Trophoblast cell (in vitro differentiated cells and primary cell): Measurements from ENCODE around the gene HDGFL2.

Experiments used
- DNase-seq, 2 donors: peaks; one replicate each; pipeline ENCODE4 v3.0.0-alpha.2; 2016
- H2AFZ ChIP-seq: 2 replicates; pipeline ENCODE4 v1.6.1; 2013; ENCODE audit warnings: low read length, moderate library complexity, mild to moderate bottlenecking; ENCODE audit not compliant: insufficient read depth, poor library complexity
- H2AK5ac ChIP-seq: 2 replicates; pipeline ENCODE4 v1.6.1; 2013; ENCODE audit warnings: mild to moderate bottlenecking, low read length
- H2BK120ac ChIP-seq: 2 replicates; pipeline ENCODE4 v1.6.1; 2013; ENCODE audit warnings: low read length, mild to moderate bottlenecking, moderate library complexity; ENCODE audit not compliant: insufficient read depth, poor library complexity
- H2BK12ac ChIP-seq: 2 replicates; pipeline ENCODE4 v1.6.1; 2013; ENCODE audit warnings: mild to moderate bottlenecking, low read length, moderate library complexity
- H2BK5ac ChIP-seq: 2 replicates; pipeline ENCODE4 v1.6.1; 2013; ENCODE audit warnings: low read length, low read depth, moderate library complexity, mild to moderate bottlenecking; ENCODE audit not compliant: poor library complexity
- H3K14ac ChIP-seq: 2 replicates; pipeline ENCODE4 v1.6.1; 2013; ENCODE audit warnings: mild to moderate bottlenecking, low read length
- H3K18ac ChIP-seq: 2 replicates; pipeline ENCODE4 v1.6.1; 2013; ENCODE audit warnings: mild to moderate bottlenecking, low read length
- H3K23ac ChIP-seq: 2 replicates; pipeline ENCODE4 v1.6.1; 2013; ENCODE audit warnings: low read length
- H3K27ac ChIP-seq: 2 replicates; pipeline ENCODE4 v1.5.1; 2013; ENCODE audit warnings: low read depth, mild to moderate bottlenecking, inconsistent platforms, low read length, moderate library complexity
- H3K27me3 ChIP-seq: 2 replicates; pipeline ENCODE4 v1.6.1; 2013; ENCODE audit warnings: inconsistent platforms, mild to moderate bottlenecking, low read length, moderate library complexity; ENCODE audit not compliant: insufficient read depth
- H3K36me3 ChIP-seq, 2 experiments: 1 replicate in 1 of 2; 2 replicates in 1 of 2; pipeline ENCODE4 v1.6.1; 2013; ENCODE audit warnings: low read length in 2 of 2, mild to moderate bottlenecking in 2 of 2, moderate library complexity in 1 of 2; ENCODE audit not compliant: insufficient read depth in 2 of 2, control insufficient read depth in 1 of 2
- H3K4ac ChIP-seq: 2 replicates; pipeline ENCODE4 v1.6.1; 2013; ENCODE audit warnings: low read depth, mild to moderate bottlenecking, low read length, moderate library complexity
- H3K4me1 ChIP-seq, 2 experiments: 1 replicate in 1 of 2; 2 replicates in 1 of 2; pipeline ENCODE4 v1.6.1; 2013; ENCODE audit warnings: low read length in 2 of 2, mild to moderate bottlenecking in 2 of 2, moderate library complexity in 1 of 2; ENCODE audit not compliant: insufficient read depth in 2 of 2, control insufficient read depth in 1 of 2
- H3K4me2 ChIP-seq: 2 replicates; pipeline ENCODE4 v1.6.1; 2013; ENCODE audit warnings: inconsistent platforms, mild to moderate bottlenecking, low read length, moderate library complexity
- H3K4me3 ChIP-seq: 2 replicates; pipeline ENCODE4 v1.5.1; 2013; ENCODE audit warnings: mild to moderate bottlenecking, low read depth, low read length, inconsistent platforms
- H3K79me1 ChIP-seq: one replicate; pipeline ENCODE4 v1.6.1; 2013; ENCODE audit warnings: low read length
- H3K79me2 ChIP-seq: 2 replicates; pipeline ENCODE4 v1.6.1; 2013; ENCODE audit warnings: low read length, mild to moderate bottlenecking; ENCODE audit not compliant: control insufficient read depth, insufficient read depth, poor library complexity
- H3K9ac ChIP-seq: 2 replicates; pipeline ENCODE4 v1.6.1; 2013; ENCODE audit warnings: mild to moderate bottlenecking, low read length
- H3K9me3 ChIP-seq: 2 replicates; pipeline ENCODE4 v1.6.1; 2013; ENCODE audit warnings: low read depth, mild to moderate bottlenecking, control low read depth, inconsistent platforms, low read length; ENCODE audit not compliant: insufficient read depth
- H4K12ac ChIP-seq: 2 replicates; pipeline ENCODE4 v1.6.1; 2013; ENCODE audit warnings: low read depth, mild to moderate bottlenecking, low read length, moderate library complexity
- H4K8ac ChIP-seq: 2 replicates; pipeline ENCODE4 v1.6.1; 2013; ENCODE audit warnings: low read depth, mild to moderate bottlenecking, low read length, moderate library complexity
- H4K91ac ChIP-seq: one replicate; pipeline ENCODE4 v1.6.1; 2013; ENCODE audit warnings: low read depth, mild to moderate bottlenecking, low read length, moderate library complexity
- WGBS: extraction: QIAGEN DNeasy Blood & Tissue Kit; methylation state at CpG from one replicate; pipeline ENCODE4 v1.1.7; 2013; ENCODE audit warnings: missing lambda C conversion rate; ENCODE audit not compliant: insufficient read length, insufficient coverage; ENCODE audit errors: extremely low coverage; 5-methylcytosine and 5-hydroxymethylcytosine counted together

Gene HDGFL2

GRCh38 chr19:4483385-4483784 is 11.3 kb downstream of the HDGFL2 start:
- H3K4me2 ChIP-seq, result no peak overlapping the region
- no peak overlapping the region for H3K27ac ChIP-seq
- H3K27me3 ChIP-seq, result no peaks in the 10 kb centered on the region
- no peak for DNase-seq
- WGBS, result no CpG with 5 or more reads among the region's 19 CpGs
- H3K4me1 ChIP-seq, result no peaks in the 10 kb centered on the region
- no peak overlapping the region for H3K4ac ChIP-seq
- H4K8ac ChIP-seq, result no peak overlapping the region
- H2BK12ac ChIP-seq, result no peak overlapping the region
- no peaks in the 10 kb centered on the region for H3K79me2 ChIP-seq
- peaks cover 3% of the 10 kb centered on the region for H3K9me3 ChIP-seq
- H2BK120ac ChIP-seq, result no peak overlapping the region
- H3K79me1 ChIP-seq, result no peaks in the 10 kb centered on the region
- no peak overlapping the region for H4K12ac ChIP-seq
- no peak overlapping the region for H3K18ac ChIP-seq
- H2AK5ac ChIP-seq, result no peak overlapping the region
- no peak overlapping the region for H3K23ac ChIP-seq
- H4K91ac ChIP-seq, result no peak overlapping the region
- H2BK5ac ChIP-seq, result no peak overlapping the region
- H2AFZ ChIP-seq, result no peak overlapping the region
- H3K9ac ChIP-seq, result no peak overlapping the region
- H3K36me3 ChIP-seq, result peaks cover 44 to 46% of the 10 kb centered on the region in 2 experiments
- no peak overlapping the region for H3K4me3 ChIP-seq
- no peak overlapping the region for H3K14ac ChIP-seq

GRCh38 chr19:4487572-4487971 is 15.5 kb downstream of the HDGFL2 start:
- Histone ChIP-seq H3K18ac (no peak overlapping the region), H3K9ac (no peak overlapping the region), H3K9me3 (peaks cover 7% of the 10 kb centered on the region), H2AFZ (no peak overlapping the region), H3K27me3 (no peaks in the 10 kb centered on the region), H3K4me3 (no peak overlapping the region), H2AK5ac (no peak overlapping the region), H3K14ac (no peak overlapping the region), H3K4me1 (no peaks in the 10 kb centered on the region), H4K12ac (no peak overlapping the region), H2BK12ac (no peak overlapping the region), H4K8ac (no peak overlapping the region), H3K36me3 (peaks cover 57 to 59% of the 10 kb centered on the region in 2 experiments), H3K4ac (no peak overlapping the region), H3K23ac (no peak overlapping the region), H3K79me2 (no peaks in the 10 kb centered on the region), H4K91ac (no peak overlapping the region), H3K27ac (no peak overlapping the region), H2BK5ac (no peak overlapping the region), H2BK120ac (no peak overlapping the region), H3K4me2 (no peak overlapping the region), H3K79me1 (no peaks in the 10 kb centered on the region)
- WGBS, result no CpG with 5 or more reads among the region's 11 CpGs
- DNase-seq, result no peak

- H3K23ac ChIP-seq, result no peak overlapping the region
- H2AK5ac ChIP-seq, result no peak overlapping the region
- no peak overlapping the region for H4K12ac ChIP-seq
These were observed 16.4 kb downstream of the HDGFL2 start for GRCh38 chr19:4488496-4488895.

GRCh38 chr19:4491446-4491845 is 19.3 kb downstream of the HDGFL2 start:
- H3K14ac ChIP-seq, result no peak overlapping the region
- H3K4me1 ChIP-seq, result no peaks in the 10 kb centered on the region
- no peak overlapping the region for H2BK120ac ChIP-seq
- H4K91ac ChIP-seq, result no peak overlapping the region
- H3K4me3 ChIP-seq, result no peak overlapping the region
- H2AK5ac ChIP-seq, result no peak overlapping the region
- no CpG with 5 or more reads among the region's 21 CpGs for WGBS
- no peak overlapping the region for H2BK12ac ChIP-seq
- H2AFZ ChIP-seq, result no peak overlapping the region
- no peak overlapping the region for H3K9ac ChIP-seq
- no peak overlapping the region for H3K4me2 ChIP-seq
- DNase-seq, result no peak
- H3K23ac ChIP-seq, result no peak overlapping the region
- H3K27ac ChIP-seq, result no peak overlapping the region
- no peak overlapping the region for H4K8ac ChIP-seq
- H4K12ac ChIP-seq, result no peak overlapping the region
- H3K4ac ChIP-seq, result no peak overlapping the region
- H3K36me3 ChIP-seq, result peaks cover 75 to 76% of the 10 kb centered on the region in 2 experiments
- H3K9me3 ChIP-seq, result peaks cover 10% of the 10 kb centered on the region
- H3K18ac ChIP-seq, result no peak overlapping the region
- no peaks in the 10 kb centered on the region for H3K79me2 ChIP-seq
- no peaks in the 10 kb centered on the region for H3K79me1 ChIP-seq
- H3K27me3 ChIP-seq, result no peaks in the 10 kb centered on the region
- H2BK5ac ChIP-seq, result no peak overlapping the region

More at GRCh38 chr19:4488496-4488895, 16.4 kb downstream of the HDGFL2 start:
- Histone ChIP-seq H3K4ac (no peak overlapping the region), H2AFZ (no peak overlapping the region), H2BK12ac (no peak overlapping the region), H3K4me1 (no peaks in the 10 kb centered on the region), H3K18ac (no peak overlapping the region), H2BK5ac (no peak overlapping the region), H3K14ac (no peak overlapping the region), H3K79me1 (no peaks in the 10 kb centered on the region), H4K91ac (no peak overlapping the region), H3K79me2 (no peaks in the 10 kb centered on the region), H3K27ac (no peak overlapping the region), H3K36me3 (peaks cover 57% of the 10 kb centered on the region in 2 experiments), H3K9me3 (peaks cover 13% of the 10 kb centered on the region), H2BK120ac (no peak overlapping the region), H3K4me3 (no peak overlapping the region), H4K8ac (no peak overlapping the region), H3K27me3 (no peaks in the 10 kb centered on the region), H3K9ac (no peak overlapping the region), H3K4me2 (no peak overlapping the region)
- DNase-seq, result no peak
- WGBS, result no CpG with 5 or more reads among the region's 29 CpGs
